Erythroblast (primary cell): ENCODE measurements around the gene COL4A4.

Source experiments
- GATA1 ChIP-seq: IDR thresholded peaks from 2 replicates; pipeline ENCODE4 v1.6.1; 2011; ENCODE audit warnings: low read depth, mild to moderate bottlenecking, control low read depth, low read length, moderate library complexity
- POLR2A ChIP-seq: IDR thresholded peaks from 2 replicates; pipeline ENCODE4 v1.6.1; 2011; ENCODE audit warnings: mild to moderate bottlenecking, low read length

DNA sequence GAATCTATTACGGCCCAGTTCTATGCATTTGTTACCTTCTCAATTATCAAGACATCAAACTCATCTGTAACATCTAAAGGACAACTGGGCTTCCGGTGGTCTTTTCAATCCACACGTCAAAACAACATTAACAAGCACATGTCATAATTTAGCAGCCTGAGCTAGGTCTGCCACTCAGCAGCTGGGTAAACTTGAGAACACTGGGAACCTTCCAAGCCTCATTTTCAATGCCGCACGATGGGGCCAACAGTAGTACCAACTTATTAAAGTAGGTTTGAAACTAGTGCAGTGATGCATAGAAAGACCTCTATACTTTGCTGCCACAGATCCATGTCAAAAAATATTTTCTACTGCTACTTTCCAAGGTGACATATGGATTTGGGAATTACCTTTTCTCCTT, 60.4 kb downstream of the COL4A4 start:
- no peak for TF ChIP-seq POLR2A
- TF ChIP-seq GATA1, result no peak
